Osteoblast (primary cell): ENCODE data around the gene POP7. TPM values are rescaled to one million over a fixed set of nuclear protein-coding genes. Genes with fewer than 3 reads are reported as not detected.

ENCODE experiments used
- DNase-seq: peaks from one replicate; pipeline ENCODE4 v3.0.0; 2011; ENCODE audit warnings: low spot score, mixed read lengths; ENCODE audit not compliant: insufficient read length; ENCODE audit errors: missing footprints
- H2AFZ ChIP-seq: 2 replicates; pipeline ENCODE4 v1.6.0; 2011; ENCODE audit warnings: mild to moderate bottlenecking, low read length
- H3K27ac ChIP-seq: 2 replicates; pipeline ENCODE4 v1.5.1; 2011; ENCODE audit warnings: mild to moderate bottlenecking, low read depth, low read length, moderate library complexity
- H3K27me3 ChIP-seq: 2 replicates; pipeline ENCODE4 v1.6.0; 2012; ENCODE audit warnings: mild to moderate bottlenecking, control low read depth, inconsistent platforms, low read length, moderate library complexity; ENCODE audit not compliant: insufficient read depth
- H3K36me3 ChIP-seq: 2 replicates; pipeline ENCODE4 v1.5.1; 2011; ENCODE audit warnings: mild to moderate bottlenecking, low read length, control low read depth, moderate library complexity; ENCODE audit not compliant: insufficient read depth
- H3K4me1 ChIP-seq: 2 replicates; pipeline ENCODE4 v1.5.1; 2011; ENCODE audit warnings: mild to moderate bottlenecking, low read length, control low read depth, moderate library complexity; ENCODE audit not compliant: insufficient read depth
- H3K4me2 ChIP-seq: 2 replicates; pipeline ENCODE4 v1.6.0; 2011; ENCODE audit warnings: mild to moderate bottlenecking, low read length; ENCODE audit not compliant: insufficient read depth
- H3K4me3 ChIP-seq: fragments of 200-600 bp; sonication (generic); 3 replicates; pipeline ENCODE4 v1.5.1; 2012; ENCODE audit warnings: mild to moderate bottlenecking, low read length, inconsistent platforms; ENCODE audit not compliant: insufficient read depth
- H3K79me2 ChIP-seq: 2 replicates; pipeline ENCODE4 v1.6.0; 2012; ENCODE audit warnings: mild to moderate bottlenecking, low read length, control low read depth, inconsistent platforms; ENCODE audit not compliant: insufficient read depth
- H3K9me3 ChIP-seq: 2 replicates; pipeline ENCODE4 v1.5.1; 2011; ENCODE audit warnings: low read depth, low read length, control low read depth
- H4K20me1 ChIP-seq: 2 replicates; pipeline ENCODE4 v1.6.0; 2012; ENCODE audit warnings: mild to moderate bottlenecking, low read length, control low read depth; ENCODE audit not compliant: insufficient read depth
- CTCF ChIP-seq: IDR thresholded peaks from 2 replicates; pipeline ENCODE4 v1.5.1; 2011; ENCODE audit warnings: mild to moderate bottlenecking, low read depth, low read length, moderate library complexity; ENCODE audit errors: extremely low read depth
- total RNA-seq: library from RNA; depleted of rRNA; stranded (reverse); fragments of >200 nt; gene quantifications from 2 replicates; pipeline ENCODE4 v1.2.3, GENCODE V29; 2012

POP7 gene
- total RNA-seq, 1 donor = 25.7 TPM

GRCh38 chr7:100680576-100681271 lies 25.2 kb upstream of the POP7 start:
- TF ChIP-seq CTCF = no peak
- peaks cover 56% of the 10 kb centered on the region for H3K36me3 ChIP-seq

DNA sequence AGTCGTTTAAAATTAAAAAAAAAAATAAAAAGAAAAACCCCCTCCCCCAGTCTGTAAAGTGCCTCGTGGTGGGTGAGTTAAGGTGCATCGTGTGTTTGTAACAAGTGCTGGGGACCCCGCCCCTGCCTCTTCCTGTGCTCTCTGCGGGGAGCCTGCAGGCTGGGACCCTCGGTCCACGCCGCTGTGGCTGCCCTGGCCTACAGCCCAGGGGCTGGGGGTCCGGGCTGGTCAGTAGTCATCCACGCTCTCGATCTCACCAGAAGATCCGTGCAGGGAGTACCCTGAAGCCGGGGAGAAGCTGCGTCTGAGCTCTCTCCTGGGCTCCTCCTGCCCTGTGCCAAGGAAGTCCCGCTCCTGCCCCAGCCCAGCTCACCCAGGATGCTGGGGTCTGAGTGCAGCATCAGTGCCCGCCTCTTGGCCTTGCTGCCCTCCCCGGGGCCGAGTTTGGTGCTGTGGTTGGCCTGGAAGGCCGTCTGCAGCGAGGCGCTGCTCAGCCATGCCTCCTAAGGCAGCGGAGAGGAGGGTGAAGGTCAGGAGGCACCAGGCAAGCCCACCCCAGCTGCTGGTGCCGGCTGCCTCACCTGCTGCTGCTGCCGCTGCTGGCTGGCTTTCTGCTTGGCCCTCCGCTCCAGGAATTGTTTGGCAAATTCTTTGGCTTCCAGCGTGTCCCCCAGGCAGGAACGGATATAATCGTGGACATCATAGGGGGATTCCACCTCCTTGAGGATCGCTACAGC lies 24.3 kb upstream of the POP7 start:
- DNase-seq = peak; percentile 86
- no peak for TF ChIP-seq CTCF
- H3K36me3 ChIP-seq = peaks cover 53% of the 10 kb centered on the region
- no peaks in the 10 kb centered on the region for H3K9me3 ChIP-seq
- H3K27ac ChIP-seq = no peak overlapping the region
- no peaks in the 10 kb centered on the region for H3K27me3 ChIP-seq
- H3K4me1 ChIP-seq = peaks cover 3% of the 10 kb centered on the region
- no peak overlapping the region for H2AFZ ChIP-seq
- H3K4me2 ChIP-seq = no peak overlapping the region
- H4K20me1 ChIP-seq = peaks cover 34% of the 10 kb centered on the region
- peaks cover 18% of the 10 kb centered on the region for H3K79me2 ChIP-seq
- no peak overlapping the region for H3K4me3 ChIP-seq

More at GRCh38 chr7:100680576-100681271, 25.2 kb upstream of the POP7 start:
- no peak overlapping the region for H3K27ac ChIP-seq
- no peaks in the 10 kb centered on the region for H3K27me3 ChIP-seq
- peaks cover 27% of the 10 kb centered on the region for H3K79me2 ChIP-seq
- H2AFZ ChIP-seq = no peak overlapping the region
- peaks cover 38% of the 10 kb centered on the region for H4K20me1 ChIP-seq
- DNase-seq = peak; percentile 89
- no peak overlapping the region for H3K4me3 ChIP-seq
- H3K4me1 ChIP-seq = peaks cover 3% of the 10 kb centered on the region
- H3K4me2 ChIP-seq = no peak overlapping the region
- no peaks in the 10 kb centered on the region for H3K9me3 ChIP-seq

- TF ChIP-seq CTCF = no peak
- Histone ChIP-seq H3K4me3 (no peak overlapping the region), H3K9me3 (no peaks in the 10 kb centered on the region), H3K4me2 (no peak overlapping the region), H3K27me3 (no peaks in the 10 kb centered on the region), H3K27ac (no peak overlapping the region), H3K4me1 (peaks cover 3% of the 10 kb centered on the region), H4K20me1 (peaks cover 33% of the 10 kb centered on the region), H3K79me2 (peaks cover 12% of the 10 kb centered on the region), H2AFZ (no peak overlapping the region), H3K36me3 (peaks cover 47% of the 10 kb centered on the region)
- peak; percentile 89 for DNase-seq
Observed at GRCh38 chr7:100682228-100682741, 23.6 kb upstream of the POP7 start.
